Bronchial epithelial cell (primary cell): ENCODE measurements around the gene SNAPIN. TPM values are rescaled to one million over a fixed set of nuclear protein-coding genes. Genes with fewer than 3 reads are reported as not detected.
A peak's percentile ranks its signal among the peaks of the same experiment; 100 is the strongest.
"Not testable (repeated sequence)": the region's sequence is repeated elsewhere in the genome, so short reads cannot be mapped to it uniquely, and the experiment has no call there.

Experiments
- DNase-seq: peaks from one replicate; pipeline ENCODE4 v3.0.0-alpha.2; 2010; ENCODE audit warnings: low read depth
- FAIRE-seq: peaks from 2 replicates; lab custom pipeline; 2011; peaks lifted over from hg19 to GRCh38; lab: Jason Lieb, UNC
- H3K27me3 ChIP-seq: 2 replicates; pipeline ENCODE4 v1.5.1; 2011; ENCODE audit warnings: low read length; ENCODE audit not compliant: control insufficient read depth, insufficient read depth
- H3K36me3 ChIP-seq: 2 replicates; pipeline ENCODE4 v1.5.1; 2011; ENCODE audit warnings: low read length; ENCODE audit not compliant: control insufficient read depth, insufficient read depth
- H3K4me3 ChIP-seq: 2 replicates; pipeline ENCODE4 v1.5.1; 2011; ENCODE audit warnings: mild to moderate bottlenecking, low read depth, low read length, control low read depth
- total RNA-seq: library from RNA; depleted of rRNA; stranded (reverse); fragments of >200 nt; gene quantifications from 2 replicates; pipeline ENCODE4 v1.2.1, GENCODE V29; 2014
- TF ChIP-seq, protein P1 (sequence below): IDR thresholded peaks from 2 replicates; pipeline ENCODE4 v1.5.1; 2011; ENCODE audit warnings: mild to moderate bottlenecking, moderate library complexity, low read length, control low read depth, inconsistent platforms; ENCODE audit not compliant: insufficient read depth, severe bottlenecking

The SNAPIN gene
- total RNA-seq, 1 donor from 2014 or later: 59.5 TPM

DNA sequence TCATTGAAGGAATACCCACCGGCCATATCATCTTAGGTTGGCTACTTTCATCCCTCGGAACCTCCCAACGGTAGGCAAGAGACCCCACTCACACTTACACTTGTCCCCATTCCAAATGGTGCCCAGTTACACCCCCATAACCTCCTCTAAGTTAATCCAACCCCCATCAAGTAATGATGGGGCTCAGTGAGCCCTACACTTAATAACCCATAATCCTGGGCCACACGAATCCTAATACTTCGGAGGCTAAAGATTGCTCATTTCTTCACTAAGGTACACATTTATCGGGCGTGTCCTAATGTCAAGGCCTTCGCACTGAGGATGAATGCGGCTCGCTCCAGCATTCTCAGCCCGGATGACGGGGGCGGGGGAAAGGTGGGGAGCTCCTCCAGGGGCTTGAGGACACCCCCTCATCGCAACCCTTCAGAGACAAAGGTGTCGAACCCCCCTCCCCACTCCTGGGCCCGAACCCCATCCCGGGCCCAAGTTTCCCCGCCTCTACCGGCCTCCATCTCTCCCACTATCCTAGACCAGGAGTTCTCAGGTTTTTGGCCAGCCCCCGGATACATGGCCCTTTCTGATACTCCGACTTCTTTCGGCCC lies 11.9 kb downstream of the SNAPIN start:
- TF ChIP-seq, protein P1, sequence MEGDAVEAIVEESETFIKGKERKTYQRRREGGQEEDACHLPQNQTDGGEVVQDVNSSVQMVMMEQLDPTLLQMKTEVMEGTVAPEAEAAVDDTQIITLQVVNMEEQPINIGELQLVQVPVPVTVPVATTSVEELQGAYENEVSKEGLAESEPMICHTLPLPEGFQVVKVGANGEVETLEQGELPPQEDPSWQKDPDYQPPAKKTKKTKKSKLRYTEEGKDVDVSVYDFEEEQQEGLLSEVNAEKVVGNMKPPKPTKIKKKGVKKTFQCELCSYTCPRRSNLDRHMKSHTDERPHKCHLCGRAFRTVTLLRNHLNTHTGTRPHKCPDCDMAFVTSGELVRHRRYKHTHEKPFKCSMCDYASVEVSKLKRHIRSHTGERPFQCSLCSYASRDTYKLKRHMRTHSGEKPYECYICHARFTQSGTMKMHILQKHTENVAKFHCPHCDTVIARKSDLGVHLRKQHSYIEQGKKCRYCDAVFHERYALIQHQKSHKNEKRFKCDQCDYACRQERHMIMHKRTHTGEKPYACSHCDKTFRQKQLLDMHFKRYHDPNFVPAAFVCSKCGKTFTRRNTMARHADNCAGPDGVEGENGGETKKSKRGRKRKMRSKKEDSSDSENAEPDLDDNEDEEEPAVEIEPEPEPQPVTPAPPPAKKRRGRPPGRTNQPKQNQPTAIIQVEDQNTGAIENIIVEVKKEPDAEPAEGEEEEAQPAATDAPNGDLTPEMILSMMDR: no peak
- DNase-seq: no peak
- FAIRE-seq: no peak
- Histone ChIP-seq H3K36me3 (peaks cover 25% of the 10 kb centered on the region), H3K27me3 (no peaks in the 10 kb centered on the region), H3K4me3 (peak overlapping the region; percentile 88)

DNA sequence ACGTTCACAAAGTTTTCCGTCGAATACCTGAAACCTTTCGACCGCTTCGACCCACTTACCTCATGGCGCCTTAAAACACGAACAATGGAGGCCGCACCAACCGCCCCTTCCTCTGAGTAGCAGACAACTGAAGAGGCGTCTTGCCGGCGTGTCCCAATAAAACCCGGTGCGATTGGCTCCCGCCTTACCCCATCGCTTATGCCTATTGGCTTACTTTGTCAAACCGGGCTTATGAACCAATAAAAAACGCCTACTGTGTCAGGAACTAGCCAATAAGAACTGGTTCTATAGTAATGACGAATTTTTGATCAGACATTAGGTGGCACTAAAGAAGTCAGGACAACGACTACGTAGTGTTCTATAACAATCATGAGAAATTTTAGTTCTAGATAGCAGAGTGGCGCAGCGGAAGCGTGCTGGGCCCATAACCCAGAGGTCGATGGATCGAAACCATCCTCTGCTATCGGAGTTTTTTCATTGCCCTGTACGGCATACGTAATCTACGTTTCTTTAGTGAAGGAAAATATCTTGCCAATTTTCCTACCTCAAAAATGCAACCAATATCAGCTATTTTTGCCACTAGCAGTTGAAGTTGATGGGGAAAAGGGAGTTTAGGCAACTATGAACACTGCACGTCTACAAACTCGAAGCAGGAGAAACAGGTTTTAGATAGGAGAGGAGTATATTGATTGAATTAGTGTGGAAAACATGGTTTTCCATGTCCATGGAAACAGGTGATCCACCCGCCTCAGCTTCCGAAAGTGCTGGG lies 12.5 kb downstream of the SNAPIN start, which contains the start of gene ILF2:
TSS of gene ILF2 (minus strand) at position 135 of the 769 bp plus-strand sequence. CDS start at position 64, 71 bp downstream.
- Histone ChIP-seq H3K4me3 (peak within 1 kb of the TSS; percentile 88), H3K27me3 (no peaks in the 10 kb centered on the region), H3K36me3 (peaks cover 19% of the 10 kb centered on the region)
- TF ChIP-seq, protein P1: peak; percentile 19
- FAIRE-seq: no peak
- peak; percentile 100 for DNase-seq

DNA sequence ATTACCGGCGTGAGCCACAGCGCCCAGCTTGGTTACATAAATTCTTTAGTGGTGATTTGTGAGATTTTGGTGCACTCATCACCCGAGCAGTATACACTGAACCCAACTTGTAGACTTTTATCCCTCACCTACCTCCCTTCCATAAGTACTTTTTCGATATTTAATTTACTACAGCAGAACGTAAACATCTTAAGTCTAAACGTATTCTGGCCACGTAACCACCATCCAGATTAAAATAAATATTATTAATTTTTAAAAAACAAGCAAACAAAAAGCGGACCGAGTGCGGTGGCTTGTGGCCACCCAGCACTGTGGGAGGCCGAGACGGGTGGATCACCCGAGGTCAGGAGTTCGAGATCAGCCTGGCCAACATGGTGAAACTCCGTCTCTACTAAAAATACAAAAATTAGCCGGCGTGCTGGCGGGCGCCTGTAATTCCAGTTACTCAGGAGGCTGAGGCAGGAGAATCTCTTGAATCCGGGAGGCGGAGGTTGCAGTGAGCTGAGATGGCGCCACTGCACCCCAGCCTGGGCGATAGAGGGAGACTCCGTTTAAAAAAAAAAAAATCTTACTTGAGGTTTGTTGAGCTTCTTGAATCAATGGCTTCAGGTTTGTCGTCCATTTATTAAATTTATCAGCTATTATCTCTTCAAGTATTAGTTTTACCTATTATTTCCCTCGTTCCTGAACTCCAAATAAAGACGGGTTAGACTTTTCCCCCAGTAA lies 13.3 kb downstream of the SNAPIN start:
- H3K4me3 ChIP-seq: peak overlapping the region; percentile 46
- not testable (repeated sequence) for DNase-seq, FAIRE-seq, H3K27me3 ChIP-seq
- H3K36me3 ChIP-seq: peaks cover 15% of the 10 kb centered on the region

DNA sequence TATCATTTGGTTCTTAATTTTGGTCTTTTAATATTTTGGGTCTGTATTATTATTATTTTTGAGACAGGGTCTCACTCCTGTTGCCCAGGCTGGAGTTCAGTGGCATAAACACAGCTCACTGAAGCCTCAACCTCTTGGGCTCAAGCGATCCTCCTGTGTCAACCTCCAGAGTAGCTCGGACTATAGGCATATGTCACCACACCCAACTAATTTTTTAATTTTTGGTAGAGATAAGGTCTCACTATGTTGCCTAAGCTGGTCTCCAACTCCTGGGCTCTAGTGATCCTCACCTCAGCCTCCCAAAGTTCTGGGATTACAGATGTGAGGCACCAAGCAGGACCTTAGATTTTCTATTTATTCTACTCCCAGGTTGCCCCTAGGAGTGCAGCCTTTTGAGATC lies 15.0 kb downstream of the SNAPIN start:
- FAIRE-seq: no peak
- TF ChIP-seq, protein P1: no peak
- H3K4me3 ChIP-seq: no peak overlapping the region
- H3K27me3 ChIP-seq: peaks cover 7% of the 10 kb centered on the region
- no peak for DNase-seq
- peaks cover 5% of the 10 kb centered on the region for H3K36me3 ChIP-seq

DNA sequence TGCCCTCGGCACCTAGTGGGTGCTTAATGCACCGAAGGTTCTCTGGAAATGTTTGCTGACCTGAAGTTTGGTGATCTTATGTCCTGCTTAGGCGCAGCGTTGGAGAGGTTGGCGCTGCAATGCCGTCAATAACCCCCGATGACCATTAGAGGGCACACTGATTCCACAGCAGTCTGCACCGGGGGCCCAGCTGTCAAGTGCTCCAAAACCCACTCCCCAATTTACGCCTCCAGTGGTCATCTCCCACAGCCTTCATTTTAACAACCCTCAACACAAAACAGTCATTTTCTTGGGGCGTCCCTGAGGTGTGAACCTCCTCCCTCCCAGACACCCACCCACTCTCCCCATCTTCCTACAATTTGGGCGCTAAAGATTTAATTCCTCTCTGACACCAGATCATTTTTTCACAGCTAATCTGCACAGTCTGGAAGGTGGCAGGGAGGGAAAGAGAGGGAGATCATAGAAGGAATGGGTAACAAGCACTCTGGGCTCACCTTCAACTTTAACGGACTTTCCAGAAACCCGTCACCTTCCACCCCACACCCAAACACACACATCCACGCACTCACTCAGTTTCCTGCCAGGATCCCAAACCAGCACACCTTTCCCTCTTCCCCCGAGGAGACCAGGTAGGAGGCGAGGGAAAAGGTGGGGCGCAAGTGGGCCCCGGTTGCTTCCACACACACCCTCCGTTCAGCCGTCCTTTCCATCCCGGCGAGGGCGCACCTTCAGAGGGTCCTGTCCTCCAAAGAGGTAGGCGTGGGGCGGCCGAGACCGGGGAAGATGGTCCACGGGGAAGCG lies 19.4 kb downstream of the SNAPIN start:
- peak overlapping the region; percentile 19 for H3K4me3 ChIP-seq
- H3K27me3 ChIP-seq: peaks cover 27% of the 10 kb centered on the region
- DNase-seq: peak; percentile 41
- TF ChIP-seq, protein P1: peak; percentile 93
- no peaks in the 10 kb centered on the region for H3K36me3 ChIP-seq
- no peak for FAIRE-seq
